ENCODE measurements around the gene SLIT3. TPM values are rescaled to one million over a fixed set of nuclear protein-coding genes. Genes with fewer than 3 reads are reported as not detected.

Gene SLIT3
- total RNA-seq, 1 donor from 2014 or later: 52.8 TPM

DNA sequence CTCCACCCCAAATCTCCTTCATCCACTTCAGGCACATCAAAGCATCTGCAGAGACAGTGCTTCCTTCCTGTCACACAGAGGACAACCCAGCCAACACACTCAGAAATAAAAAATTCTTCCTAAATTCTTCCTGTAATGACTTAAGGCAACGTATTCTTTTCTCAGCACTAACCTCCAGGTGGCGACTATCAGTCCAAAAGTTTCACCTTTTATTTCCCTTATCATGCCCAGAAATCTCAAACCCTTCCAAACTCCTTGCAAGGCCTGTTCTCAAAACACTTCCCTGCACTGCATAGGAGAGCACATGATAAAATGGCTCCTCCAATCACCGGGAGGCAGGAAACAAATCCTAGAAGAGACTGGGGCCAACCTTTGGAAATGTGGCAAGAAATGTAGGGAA, 35.1 kb downstream of the SLIT3 start:
- TF ChIP-seq POLR2A (IDR thresholded peaks at IDR 0.05): no peak
- TF ChIP-seq POLR2AphosphoS5 (IDR thresholded peaks at IDR 0.05; ENCODE audit: insufficient read depth in 1 of 2, low read depth in 1 of 2): no peak
- TF ChIP-seq, protein P1, sequence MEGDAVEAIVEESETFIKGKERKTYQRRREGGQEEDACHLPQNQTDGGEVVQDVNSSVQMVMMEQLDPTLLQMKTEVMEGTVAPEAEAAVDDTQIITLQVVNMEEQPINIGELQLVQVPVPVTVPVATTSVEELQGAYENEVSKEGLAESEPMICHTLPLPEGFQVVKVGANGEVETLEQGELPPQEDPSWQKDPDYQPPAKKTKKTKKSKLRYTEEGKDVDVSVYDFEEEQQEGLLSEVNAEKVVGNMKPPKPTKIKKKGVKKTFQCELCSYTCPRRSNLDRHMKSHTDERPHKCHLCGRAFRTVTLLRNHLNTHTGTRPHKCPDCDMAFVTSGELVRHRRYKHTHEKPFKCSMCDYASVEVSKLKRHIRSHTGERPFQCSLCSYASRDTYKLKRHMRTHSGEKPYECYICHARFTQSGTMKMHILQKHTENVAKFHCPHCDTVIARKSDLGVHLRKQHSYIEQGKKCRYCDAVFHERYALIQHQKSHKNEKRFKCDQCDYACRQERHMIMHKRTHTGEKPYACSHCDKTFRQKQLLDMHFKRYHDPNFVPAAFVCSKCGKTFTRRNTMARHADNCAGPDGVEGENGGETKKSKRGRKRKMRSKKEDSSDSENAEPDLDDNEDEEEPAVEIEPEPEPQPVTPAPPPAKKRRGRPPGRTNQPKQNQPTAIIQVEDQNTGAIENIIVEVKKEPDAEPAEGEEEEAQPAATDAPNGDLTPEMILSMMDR (IDR thresholded peaks at IDR 0.05): no peak
- peaks cover 9% of the 10 kb centered on the region for H3K4me1 ChIP-seq

DNA sequence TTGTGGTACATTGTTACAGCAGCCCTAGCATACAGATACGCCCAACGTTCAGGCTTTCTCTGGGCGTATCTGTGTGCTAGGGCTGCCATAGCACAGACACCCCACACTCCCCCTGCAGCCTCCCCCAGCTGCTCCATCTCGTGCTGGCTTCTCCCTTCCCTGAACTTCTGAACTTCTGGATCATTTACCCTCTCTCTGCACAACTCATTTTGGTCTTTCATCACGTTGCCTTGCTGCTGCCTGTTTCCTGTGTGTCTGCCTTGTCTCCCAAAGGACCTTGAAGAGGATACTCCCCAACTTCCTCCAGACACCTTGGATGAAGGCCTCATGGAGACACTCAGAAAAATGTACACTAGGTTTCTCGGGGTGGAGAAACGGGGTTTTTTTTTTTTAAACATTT, 37.3 kb downstream of the SLIT3 start:
- TF ChIP-seq, protein P1 (IDR thresholded peaks at IDR 0.05): no peak
- TF ChIP-seq POLR2AphosphoS5 (IDR thresholded peaks at IDR 0.05; ENCODE audit: insufficient read depth in 1 of 2, low read depth in 1 of 2) (no peak), POLR2A (IDR thresholded peaks at IDR 0.05) (no peak)

More for the DNA sequence above, 35.1 kb downstream of the SLIT3 start:
- Histone ChIP-seq H3K36me3 (no peaks in the 10 kb centered on the region), H3K27me3 (no peaks in the 10 kb centered on the region), H3K9me3 (no peaks in the 10 kb centered on the region), H3K27ac (no peak overlapping the region), H3K4me3 (no peak overlapping the region)
- DNase-seq (ENCODE audit: extremely low spot score in 2 of 2): no peak
- intact Hi-C loops (cut with DNase I): no loop called here

DNA sequence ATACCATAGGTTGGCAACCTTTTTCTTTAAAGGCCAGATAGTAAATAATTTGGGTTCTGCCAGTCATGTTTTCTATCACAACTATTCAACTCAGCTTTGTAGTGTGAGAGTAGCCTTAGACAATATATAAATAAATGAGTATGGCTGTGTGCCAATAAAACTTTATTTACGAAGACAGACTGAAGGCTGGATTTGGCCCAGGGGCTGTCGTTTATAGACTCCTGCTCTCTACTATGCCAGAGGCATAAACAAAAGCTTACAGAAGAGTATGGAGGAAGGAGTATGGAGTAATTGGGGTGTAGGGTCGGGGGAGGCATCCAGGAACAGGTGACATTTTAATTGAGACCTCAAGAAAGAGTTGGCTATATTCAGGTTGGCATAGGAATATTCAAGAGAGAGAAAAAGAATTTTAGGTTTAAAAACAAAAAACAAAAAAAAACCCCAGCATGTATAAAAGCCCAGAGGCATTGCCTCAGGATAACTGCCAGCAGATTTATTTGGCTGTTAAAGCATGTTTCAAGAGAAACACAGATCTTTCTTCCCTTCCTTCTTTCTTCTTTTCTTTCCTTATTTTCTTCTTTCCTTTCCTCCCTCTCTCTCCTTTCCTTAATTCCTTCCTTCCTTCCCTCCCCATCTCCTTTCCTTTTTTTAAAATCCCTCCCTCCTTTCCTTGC, 39.9 kb downstream of the SLIT3 start:
- Histone ChIP-seq H3K27me3 (no peaks in the 10 kb centered on the region), H3K4me3 (no peak overlapping the region), H3K4me1 (no peaks in the 10 kb centered on the region), H3K36me3 (no peaks in the 10 kb centered on the region), H3K9me3 (no peaks in the 10 kb centered on the region), H3K27ac (no peak overlapping the region)
- intact Hi-C loops (cut with DNase I): no loop called here
- DNase-seq (ENCODE audit: extremely low spot score in 2 of 2): no peak
- TF ChIP-seq POLR2AphosphoS5 (IDR thresholded peaks at IDR 0.05; ENCODE audit: insufficient read depth in 1 of 2, low read depth in 1 of 2): no peak
- no peak for TF ChIP-seq POLR2A (IDR thresholded peaks at IDR 0.05)
- TF ChIP-seq, protein P1 (IDR thresholded peaks at IDR 0.05): no peak

More for the DNA sequence above, 37.3 kb downstream of the SLIT3 start:
- no peak overlapping the region for H3K4me3 ChIP-seq
- no peak overlapping the region for H3K27ac ChIP-seq
- H3K9me3 ChIP-seq: no peaks in the 10 kb centered on the region
- DNase-seq (ENCODE audit: extremely low spot score in 2 of 2): no peak
- intact Hi-C loops (cut with DNase I): no loop called here
- no peaks in the 10 kb centered on the region for H3K36me3 ChIP-seq
- H3K4me1 ChIP-seq: peaks cover 9% of the 10 kb centered on the region
- H3K27me3 ChIP-seq: no peaks in the 10 kb centered on the region

DNA sequence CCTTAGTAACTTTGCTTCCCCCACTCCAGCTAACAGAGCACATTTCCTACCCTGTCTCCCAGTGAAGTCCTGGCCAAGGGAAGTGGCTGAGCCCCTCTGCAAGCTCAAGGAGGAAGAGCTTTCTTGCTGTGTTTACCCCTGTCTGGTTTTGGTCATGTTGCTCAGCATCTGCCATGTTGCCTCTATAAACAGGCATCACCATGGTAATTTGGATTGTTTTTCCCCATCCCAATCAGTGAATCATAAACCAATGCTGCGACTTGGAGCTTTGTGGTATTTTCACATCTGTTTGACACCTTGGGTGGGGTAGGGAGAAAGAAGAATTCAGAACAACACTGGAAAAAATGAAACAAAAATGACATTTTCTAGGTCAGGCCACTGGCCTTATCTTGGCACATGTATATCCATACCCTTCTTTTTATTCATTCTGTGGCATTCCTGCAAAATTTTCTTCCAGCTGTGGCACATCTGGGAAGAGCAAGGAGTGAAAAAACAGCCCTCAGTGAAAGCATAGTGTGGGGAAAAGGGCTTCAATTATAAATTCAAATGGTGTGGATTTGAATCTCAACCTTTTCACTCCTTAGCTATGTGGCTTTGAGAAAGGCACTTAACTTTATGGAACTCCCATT, 42.5 kb downstream of the SLIT3 start:
- intact Hi-C loops (cut with DNase I): no loop called here
- Histone ChIP-seq H3K27me3 (no peaks in the 10 kb centered on the region), H3K4me1 (no peaks in the 10 kb centered on the region), H3K9me3 (no peaks in the 10 kb centered on the region), H3K36me3 (no peaks in the 10 kb centered on the region), H3K27ac (no peak overlapping the region), H3K4me3 (no peak overlapping the region)
- TF ChIP-seq, protein P1 (IDR thresholded peaks at IDR 0.05): no peak
- TF ChIP-seq POLR2A (IDR thresholded peaks at IDR 0.05) (no peak), POLR2AphosphoS5 (IDR thresholded peaks at IDR 0.05; ENCODE audit: insufficient read depth in 1 of 2, low read depth in 1 of 2) (no peak)
- peak in 1 of 2 donors; percentile 44 for DNase-seq (ENCODE audit: extremely low spot score in 2 of 2)

DNA sequence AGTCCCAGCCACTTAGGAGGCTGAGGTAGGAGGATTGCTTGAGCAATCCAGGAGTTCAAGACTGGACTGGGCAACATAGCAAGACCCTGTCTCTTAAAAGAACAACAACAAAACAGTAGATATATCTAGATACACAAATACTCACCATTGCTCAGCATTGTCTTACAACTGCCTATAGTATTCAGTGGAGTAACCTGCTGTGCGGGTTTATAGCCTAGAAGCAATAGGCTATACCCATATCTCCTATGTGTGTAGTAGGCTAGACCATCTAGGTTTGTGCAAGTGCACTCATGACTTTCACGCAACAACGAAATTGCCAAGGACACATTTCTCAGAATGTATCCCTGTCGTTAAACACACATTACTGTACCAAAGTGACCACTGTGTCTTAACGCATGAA, 44.7 kb downstream of the SLIT3 start:
- H3K27me3 ChIP-seq: no peaks in the 10 kb centered on the region
- intact Hi-C loops (cut with DNase I): no loop called here

More for the DNA sequence above, 44.7 kb downstream of the SLIT3 start:
- no peaks in the 10 kb centered on the region for H3K4me1 ChIP-seq
- no peaks in the 10 kb centered on the region for H3K36me3 ChIP-seq
- no peak for DNase-seq (ENCODE audit: extremely low spot score in 2 of 2)
- H3K9me3 ChIP-seq: no peaks in the 10 kb centered on the region
- no peak overlapping the region for H3K4me3 ChIP-seq
- no peak overlapping the region for H3K27ac ChIP-seq
- TF ChIP-seq POLR2AphosphoS5 (IDR thresholded peaks at IDR 0.05; ENCODE audit: insufficient read depth in 1 of 2, low read depth in 1 of 2) (no peak), POLR2A (IDR thresholded peaks at IDR 0.05) (no peak)
- TF ChIP-seq, protein P1 (IDR thresholded peaks at IDR 0.05): no peak
